Measurements from ENCODE around the gene CCDC183. TPM values are rescaled to one million over a fixed set of nuclear protein-coding genes. Genes with fewer than 3 reads are reported as not detected.

CCDC183 gene
- total and polyA plus RNA-seq, 10 of the 15 experiments (the other 5 are each of a cell fraction or from before 2014, with no cell fraction given), result 0.04 to 1.2 (median 0.55) TPM; not detected in 5

GRCh38 chr9:136790640-136791515, 5.3 kb upstream of the CCDC183 start, which contains the start of gene TMEM141 (continued):
- TF ChIP-seq ZNF384 (IDR thresholded peaks at IDR 0.05; ENCODE audit: borderline replicate concordance, low read depth, low read length) (no peak), E2F8 (IDR thresholded peaks at IDR 0.05; ENCODE audit: low read depth, partially characterized antibody) (no peak), CBX3 (IDR thresholded peaks at IDR 0.05; ENCODE audit: borderline replicate concordance, low read depth) (no peak), JUND (IDR thresholded peaks at IDR 0.05; ENCODE audit: low read depth, low read length) (no peak), E4F1 (IDR thresholded peaks at IDR 0.05; ENCODE audit: borderline replicate concordance, partially characterized antibody) (no peak), RELA (IDR thresholded peaks at IDR 0.05; ENCODE audit: borderline replicate concordance, partially characterized antibody) (no peak), E2F4 (IDR thresholded peaks at IDR 0.05; ENCODE audit: low read depth, low read length) (no peak), POLR2AphosphoS5 (IDR thresholded peaks at IDR 0.05; ENCODE audit: low read length) (peak; percentile 59; the same call in 1 of the 2 replicates), GATAD2B (conservative IDR thresholded peaks at IDR 0.05; ENCODE audit: low read depth) (no peak), SMARCA5 (IDR thresholded peaks at IDR 0.05) (no peak), ZNF217 (IDR thresholded peaks at IDR 0.05) (no peak), NR2C1 (IDR thresholded peaks at IDR 0.05) (no peak), SIX5 (IDR thresholded peaks at IDR 0.05; ENCODE audit: low read depth, low read length, severe bottlenecking) (no peak), ZBED1 (IDR thresholded peaks at IDR 0.05; ENCODE audit: borderline replicate concordance) (no peak), IRF5 (IDR thresholded peaks at IDR 0.05; ENCODE audit: borderline replicate concordance) (no peak), TCF7 (IDR thresholded peaks at IDR 0.05; ENCODE audit: borderline replicate concordance) (no peak), DPF2 (IDR thresholded peaks at IDR 0.05) (no peak), RUNX3 (IDR thresholded peaks at IDR 0.05; ENCODE audit: low read length) (no peak), EZH2 (IDR thresholded peaks at IDR 0.05; ENCODE audit: borderline replicate concordance, control insufficient read depth, low read depth, low read length) (no peak), PML (IDR thresholded peaks at IDR 0.05; ENCODE audit: low read length) (no peak), SP1 (IDR thresholded peaks at IDR 0.05; ENCODE audit: low read depth, low read length) (peak; percentile 67), MLLT1 (IDR thresholded peaks at IDR 0.05) (no peak)
